ENCODE data around the gene TTC7B. TPM values are rescaled to one million over a fixed set of nuclear protein-coding genes. Genes with fewer than 3 reads are reported as not detected.

Gene TTC7B
- total and polyA plus RNA-seq, 10 of the 15 experiments (the other 5 are each of a cell fraction or from before 2014, with no cell fraction given), result under 0.01 to 1.1 (median 0.26) TPM; not detected in 2

GRCh38 chr14:90730206-90730766 is 85.9 kb downstream of the TTC7B start:
- 0 out of 4 replicates have a peak, but pooled peaks cover 0 to 2% of the 10 kb centered on the region in 2 experiments for H3K27me3 ChIP-seq (replicated peaks in 1 of 2; ENCODE audit: control insufficient read depth in 2 of 2, insufficient read depth in 2 of 2, low read length in 1 of 2)
- RAD21 ChIA-PET (ENCODE audit: unreplicated experiment), result interaction anchor here (1.5 kb wide), 1 partner anchor 429 kb away, joined by 3 read pairs; no protein-coding TSS in a partner anchor
- in situ Hi-C loops (cut with MboI), result no loop called here
- DNase-seq (ENCODE audit: low read depth, low spot score) (no peak), ATAC-seq (no peak), FAIRE-seq (no peak)
- no peaks in the 10 kb centered on the region for H3K79me2 ChIP-seq (ENCODE audit: control insufficient read depth, insufficient read depth, low read length)
- H3K9me3 ChIP-seq (replicated peaks; ENCODE audit: control insufficient read depth, insufficient read depth, low read length), result no peaks in the 10 kb centered on the region
- BruUV-seq (replicated peaks), result no TSS peak
- no peaks in the 10 kb centered on the region for H3K4me1 ChIP-seq (ENCODE audit: control insufficient read depth, insufficient read depth, low read length)
- no peaks in the 10 kb centered on the region for H4K20me1 ChIP-seq (ENCODE audit: control insufficient read depth, insufficient read depth)
- TF ChIP-seq NFIC (IDR thresholded peaks at IDR 0.05; ENCODE audit: low read depth, low read length) (no peak), BMI1 (IDR thresholded peaks at IDR 0.05; ENCODE audit: borderline replicate concordance) (no peak), NR2F1 (conservative IDR thresholded peaks at IDR 0.05) (no peak), RB1 (IDR thresholded peaks at IDR 0.05; ENCODE audit: borderline replicate concordance) (no peak)
- TF ChIP-seq, protein P1, sequence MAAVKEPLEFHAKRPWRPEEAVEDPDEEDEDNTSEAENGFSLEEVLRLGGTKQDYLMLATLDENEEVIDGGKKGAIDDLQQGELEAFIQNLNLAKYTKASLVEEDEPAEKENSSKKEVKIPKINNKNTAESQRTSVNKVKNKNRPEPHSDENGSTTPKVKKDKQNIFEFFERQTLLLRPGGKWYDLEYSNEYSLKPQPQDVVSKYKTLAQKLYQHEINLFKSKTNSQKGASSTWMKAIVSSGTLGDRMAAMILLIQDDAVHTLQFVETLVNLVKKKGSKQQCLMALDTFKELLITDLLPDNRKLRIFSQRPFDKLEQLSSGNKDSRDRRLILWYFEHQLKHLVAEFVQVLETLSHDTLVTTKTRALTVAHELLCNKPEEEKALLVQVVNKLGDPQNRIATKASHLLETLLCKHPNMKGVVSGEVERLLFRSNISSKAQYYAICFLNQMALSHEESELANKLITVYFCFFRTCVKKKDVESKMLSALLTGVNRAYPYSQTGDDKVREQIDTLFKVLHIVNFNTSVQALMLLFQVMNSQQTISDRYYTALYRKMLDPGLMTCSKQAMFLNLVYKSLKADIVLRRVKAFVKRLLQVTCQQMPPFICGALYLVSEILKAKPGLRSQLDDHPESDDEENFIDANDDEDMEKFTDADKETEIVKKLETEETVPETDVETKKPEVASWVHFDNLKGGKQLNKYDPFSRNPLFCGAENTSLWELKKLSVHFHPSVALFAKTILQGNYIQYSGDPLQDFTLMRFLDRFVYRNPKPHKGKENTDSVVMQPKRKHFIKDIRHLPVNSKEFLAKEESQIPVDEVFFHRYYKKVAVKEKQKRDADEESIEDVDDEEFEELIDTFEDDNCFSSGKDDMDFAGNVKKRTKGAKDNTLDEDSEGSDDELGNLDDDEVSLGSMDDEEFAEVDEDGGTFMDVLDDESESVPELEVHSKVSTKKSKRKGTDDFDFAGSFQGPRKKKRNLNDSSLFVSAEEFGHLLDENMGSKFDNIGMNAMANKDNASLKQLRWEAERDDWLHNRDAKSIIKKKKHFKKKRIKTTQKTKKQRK (IDR thresholded peaks at IDR 0.05; ENCODE audit: low read depth, low read length), result no peak
- 38% methylated on average over 9 of the region's 9 CpGs for WGBS (ENCODE audit: insufficient coverage, insufficient replicate concordance, low lambda C conversion rate, missing lambda C conversion rate)
- no peak overlapping the region for H3K4me2 ChIP-seq (ENCODE audit: control insufficient read depth, insufficient read depth)
- no peak overlapping the region for H2AFZ ChIP-seq (ENCODE audit: control insufficient read depth, low read depth, low read length)
- no peak overlapping the region for H3K9ac ChIP-seq (ENCODE audit: control insufficient read depth, insufficient read depth, low read length)
- SMC1A ChIA-PET (ENCODE audit: uncharacterized antibody, unreplicated experiment), result no interaction called here
- CTCF ChIA-PET, result no interaction called here
- no peak overlapping the region for H3K27ac ChIP-seq (ENCODE audit: control insufficient read depth, insufficient read depth)
- no peak overlapping the region for H3K4me3 ChIP-seq
- POLR2A ChIA-PET, result no interaction called here
- intact Hi-C loops (cut with micrococcal nuclease; ENCODE audit: unreplicated experiment), result no loop called here
- H3K36me3 ChIP-seq (ENCODE audit: control insufficient read depth in 2 of 2, insufficient read depth in 2 of 2, low read length in 1 of 2), result no peaks in the 10 kb centered on the region
